IPS-15b (cell line): Measurements from ENCODE around the gene RAD51D.

Experiments used
- H3K27me3 ChIP-seq: one replicate; pipeline ENCODE4 v1.6.1; 2013; ENCODE audit warnings: low read length; ENCODE audit not compliant: control insufficient read depth, insufficient read depth
- H3K36me3 ChIP-seq: one replicate; pipeline ENCODE4 v1.6.1; 2013; ENCODE audit warnings: low read length; ENCODE audit not compliant: control insufficient read depth, insufficient read depth
- H3K4me1 ChIP-seq: one replicate; pipeline ENCODE4 v1.6.1; 2013; ENCODE audit warnings: mild to moderate bottlenecking, low read length; ENCODE audit not compliant: control insufficient read depth, insufficient read depth
- H3K4me3 ChIP-seq: one replicate; pipeline ENCODE4 v1.5.1; 2013; ENCODE audit warnings: low read depth, low read length
- H3K9ac ChIP-seq: one replicate; pipeline ENCODE4 v1.6.1; 2013; ENCODE audit warnings: low read depth, mild to moderate bottlenecking, low read length
- H3K9me3 ChIP-seq: one replicate; pipeline ENCODE4 v1.6.1; 2013; ENCODE audit warnings: mild to moderate bottlenecking, low read length; ENCODE audit not compliant: control insufficient read depth, insufficient read depth

RAD51D gene

DNA sequence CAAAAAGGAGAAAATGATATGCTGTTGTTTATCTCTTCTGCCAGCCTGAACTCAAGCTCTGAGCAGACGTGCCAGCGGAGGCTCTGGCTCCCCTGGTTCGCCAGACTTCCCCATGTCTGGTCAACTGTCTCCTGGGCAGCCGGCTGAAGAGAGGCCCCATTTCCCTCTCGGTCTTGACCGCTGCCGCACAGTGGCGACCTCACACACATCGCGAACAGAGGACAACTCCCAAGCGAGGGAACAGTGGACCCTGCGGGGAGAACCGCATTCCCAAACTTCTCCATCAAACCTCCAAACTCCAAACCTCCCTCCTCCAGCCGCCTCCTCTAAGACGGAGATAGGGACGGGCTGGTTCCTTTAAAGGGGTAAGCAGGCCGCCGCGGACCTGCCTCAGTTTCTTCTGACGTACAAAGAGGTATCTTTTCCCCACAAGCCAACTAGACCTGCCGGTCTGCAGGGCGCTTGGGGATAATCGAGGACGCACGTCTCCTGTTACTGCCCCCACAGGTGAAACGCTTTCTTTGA, 31.2 kb downstream of the RAD51D start:
- no peaks in the 10 kb centered on the region for H3K9me3 ChIP-seq
- H3K9ac ChIP-seq, result peak overlapping the region; percentile 66
- no peaks in the 10 kb centered on the region for H3K36me3 ChIP-seq
- H3K27me3 ChIP-seq, result peaks cover 4% of the 10 kb centered on the region
- H3K4me3 ChIP-seq, result peak overlapping the region; percentile 76
- peaks cover 34% of the 10 kb centered on the region for H3K4me1 ChIP-seq

DNA sequence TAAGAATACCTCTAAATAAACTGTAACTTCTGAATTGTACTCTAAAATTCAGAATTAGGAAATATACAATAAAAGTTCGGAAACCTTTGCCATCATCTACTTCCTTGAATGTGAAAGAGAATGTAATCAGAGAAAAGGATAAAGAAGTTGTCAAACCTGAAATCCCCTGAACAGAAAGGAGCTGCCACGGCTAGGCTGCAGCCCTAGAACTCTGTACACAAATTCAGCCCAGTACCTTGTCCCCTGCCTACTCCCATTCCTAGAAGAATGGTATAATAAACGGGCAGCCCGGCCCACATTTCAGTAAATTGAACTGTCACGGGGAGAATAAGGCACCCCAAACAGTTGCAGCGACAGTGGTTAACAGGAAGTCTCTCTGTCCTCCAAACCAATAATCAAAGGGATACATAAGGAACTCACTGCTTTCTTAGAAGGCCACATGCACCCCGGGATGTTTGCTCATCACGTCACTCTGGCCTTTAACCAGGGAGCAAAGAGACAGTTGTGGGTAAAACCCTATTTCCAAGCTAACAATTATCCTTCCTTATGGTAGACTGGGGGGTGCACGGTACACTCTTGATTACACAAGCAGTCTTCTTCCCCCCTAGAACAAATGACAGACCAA, 31.8 kb downstream of the RAD51D start:
- Histone ChIP-seq H3K27me3 (peaks cover 4% of the 10 kb centered on the region), H3K9ac (no peak overlapping the region), H3K4me3 (peak overlapping the region; percentile 76), H3K4me1 (peaks cover 37% of the 10 kb centered on the region), H3K9me3 (no peaks in the 10 kb centered on the region), H3K36me3 (no peaks in the 10 kb centered on the region)

DNA sequence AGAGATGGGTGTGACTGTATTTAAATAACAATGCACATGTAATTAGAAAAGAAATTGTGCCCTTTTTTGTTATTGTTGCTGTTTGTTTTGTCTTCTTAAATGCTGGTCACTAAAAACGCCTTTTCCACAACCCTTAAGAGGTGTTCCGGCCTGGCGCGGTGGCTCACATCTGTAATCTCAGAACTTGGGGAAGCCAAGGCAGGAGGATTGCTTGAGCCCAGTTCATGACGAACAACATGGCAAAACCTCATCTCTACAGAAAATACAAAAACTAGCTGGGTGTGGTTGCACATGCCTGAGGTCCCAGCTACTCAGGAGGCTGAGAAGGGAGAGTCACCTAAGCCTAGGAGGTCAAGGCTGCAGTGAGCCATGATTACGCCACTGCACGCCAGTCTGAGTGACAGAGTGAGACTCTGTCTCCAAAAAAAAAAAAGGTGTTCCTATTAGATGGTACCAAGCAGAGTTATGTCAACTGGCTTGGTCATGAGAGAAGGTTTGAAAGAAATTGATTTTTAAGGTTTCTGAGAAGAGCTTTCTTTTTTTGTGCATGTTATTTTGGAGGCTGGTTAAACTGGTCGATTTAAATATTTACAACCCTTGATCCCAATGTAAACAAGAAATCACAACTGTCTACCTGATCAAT, 32.6 kb downstream of the RAD51D start:
- peaks cover 37% of the 10 kb centered on the region for H3K4me1 ChIP-seq
- H3K9ac ChIP-seq, result no peak overlapping the region
- H3K36me3 ChIP-seq, result no peaks in the 10 kb centered on the region
- no peaks in the 10 kb centered on the region for H3K9me3 ChIP-seq
- H3K4me3 ChIP-seq, result no peak overlapping the region
- H3K27me3 ChIP-seq, result peaks cover 4% of the 10 kb centered on the region

DNA sequence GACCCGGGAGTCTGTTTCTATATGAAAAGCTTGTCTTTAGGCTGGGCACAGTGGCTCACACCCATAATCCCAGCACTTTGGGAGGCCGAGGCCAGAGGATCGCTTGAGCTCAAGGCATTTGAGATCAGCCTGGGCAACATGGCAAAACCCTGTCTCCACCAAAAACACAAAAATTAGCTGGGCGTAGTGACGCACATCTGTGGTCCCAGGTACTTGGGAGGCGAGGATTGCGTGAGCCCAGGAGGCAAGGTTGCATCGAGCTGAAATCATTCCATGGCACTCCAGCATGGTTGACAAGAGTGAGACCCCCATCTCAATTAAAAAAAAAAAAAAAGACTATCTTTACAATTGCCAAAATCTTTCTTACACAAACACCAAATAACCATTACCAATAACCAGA, 33.5 kb downstream of the RAD51D start:
- H3K4me1 ChIP-seq, result peaks cover 37% of the 10 kb centered on the region

DNA sequence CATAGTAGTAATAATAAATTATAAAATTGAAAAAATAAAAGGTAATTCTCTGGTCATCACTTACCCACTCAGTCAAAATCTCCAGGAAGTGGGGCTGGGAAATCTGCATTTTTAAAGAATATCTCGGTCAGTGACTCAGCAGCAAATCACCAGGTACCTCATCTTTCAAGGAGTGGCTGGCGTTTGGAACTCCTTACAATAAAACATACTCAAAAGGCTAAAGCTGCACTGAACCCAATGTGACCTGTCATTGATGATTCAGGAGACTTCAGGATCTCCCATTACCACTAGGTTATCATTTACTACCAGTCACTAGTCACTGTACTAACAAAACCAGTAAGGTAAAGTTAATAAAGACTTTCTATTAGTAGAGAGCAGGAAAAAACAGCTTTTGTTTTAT, 34.7 kb downstream of the RAD51D start:
- Histone ChIP-seq H3K27me3 (peaks cover 4% of the 10 kb centered on the region), H3K4me1 (peaks cover 41% of the 10 kb centered on the region), H3K36me3 (no peaks in the 10 kb centered on the region), H3K4me3 (no peak overlapping the region), H3K9me3 (no peaks in the 10 kb centered on the region), H3K9ac (no peak overlapping the region)

More for the DNA sequence above, 33.5 kb downstream of the RAD51D start:
- Histone ChIP-seq H3K4me3 (no peak overlapping the region), H3K9ac (no peak overlapping the region), H3K9me3 (no peaks in the 10 kb centered on the region), H3K36me3 (no peaks in the 10 kb centered on the region), H3K27me3 (peaks cover 4% of the 10 kb centered on the region)

DNA sequence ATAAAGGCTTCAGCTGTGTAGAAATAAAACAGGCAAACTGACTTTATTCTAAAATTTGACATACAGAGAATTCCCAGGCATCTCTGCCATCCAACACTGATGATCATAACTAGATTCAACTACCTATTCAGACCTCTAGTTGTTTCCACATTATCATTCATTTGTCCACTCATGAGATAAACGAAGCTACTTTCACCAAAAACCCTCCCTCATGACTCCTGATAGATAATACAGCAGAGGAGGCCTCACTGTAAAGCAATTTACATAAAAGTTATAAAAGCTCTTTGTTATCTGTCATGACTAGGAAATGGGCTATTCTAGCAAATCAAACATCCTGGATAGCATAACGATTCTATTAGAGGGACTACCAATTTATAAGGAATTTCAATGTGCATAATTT, 36.6 kb downstream of the RAD51D start:
- H3K4me1 ChIP-seq, result peaks cover 33% of the 10 kb centered on the region

DNA sequence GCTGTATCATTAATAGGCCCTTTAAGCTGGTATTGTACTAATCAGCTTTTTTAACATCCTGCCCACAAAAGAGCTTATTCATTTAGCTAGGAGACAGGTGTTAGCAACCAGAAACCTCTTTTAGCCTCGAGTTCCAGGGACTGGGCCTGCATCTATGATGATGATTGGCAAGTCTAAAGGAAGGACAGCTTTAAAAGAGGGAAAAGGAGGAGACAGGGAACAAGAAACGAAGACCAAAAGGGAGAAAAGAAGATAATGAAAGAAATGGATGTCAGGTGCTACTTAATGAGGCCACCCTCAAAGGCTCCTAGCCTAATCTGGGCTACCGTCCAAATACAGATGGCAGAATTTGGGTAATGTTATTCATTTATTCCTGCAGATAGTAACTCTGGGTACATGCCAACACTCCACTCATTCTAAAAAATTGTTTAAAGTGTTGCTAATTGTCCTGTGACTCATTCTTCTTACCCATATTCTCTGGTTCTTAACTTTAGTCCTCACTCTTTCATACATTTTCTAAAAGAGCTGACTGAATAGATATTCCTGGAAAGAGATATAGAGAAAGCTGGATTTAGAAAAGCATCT, 37.5 kb downstream of the RAD51D start:
- Histone ChIP-seq H3K4me1 (peaks cover 24% of the 10 kb centered on the region), H3K9me3 (no peaks in the 10 kb centered on the region), H3K36me3 (no peaks in the 10 kb centered on the region), H3K9ac (no peak overlapping the region), H3K4me3 (no peak overlapping the region), H3K27me3 (no peaks in the 10 kb centered on the region)

More for the DNA sequence above, 36.6 kb downstream of the RAD51D start:
- H3K4me3 ChIP-seq, result no peak overlapping the region
- no peak overlapping the region for H3K9ac ChIP-seq
- no peaks in the 10 kb centered on the region for H3K9me3 ChIP-seq
- peaks cover 3% of the 10 kb centered on the region for H3K27me3 ChIP-seq
- no peaks in the 10 kb centered on the region for H3K36me3 ChIP-seq

DNA sequence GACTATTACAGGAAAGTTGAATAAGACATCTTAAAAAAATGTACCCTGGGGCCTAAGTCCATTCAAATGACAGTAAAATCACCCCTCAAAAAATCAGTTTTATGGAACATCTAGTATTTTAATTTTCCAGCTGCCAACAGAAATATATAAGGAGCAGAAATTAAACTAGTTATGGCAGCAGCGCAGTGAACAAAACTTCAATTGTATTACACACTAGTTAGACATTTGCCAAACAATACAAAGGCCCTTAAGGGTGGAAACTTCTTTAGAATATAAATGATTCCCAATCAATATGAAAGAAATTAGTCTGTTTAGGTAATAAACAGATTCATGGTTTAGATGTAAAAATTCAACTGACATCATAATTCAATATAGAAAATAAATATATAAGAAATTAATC, 38.0 kb downstream of the RAD51D start:
- Histone ChIP-seq H3K27me3 (no peaks in the 10 kb centered on the region), H3K9me3 (no peaks in the 10 kb centered on the region), H3K4me1 (peaks cover 21% of the 10 kb centered on the region), H3K9ac (no peak overlapping the region), H3K4me3 (no peak overlapping the region), H3K36me3 (no peaks in the 10 kb centered on the region)

DNA sequence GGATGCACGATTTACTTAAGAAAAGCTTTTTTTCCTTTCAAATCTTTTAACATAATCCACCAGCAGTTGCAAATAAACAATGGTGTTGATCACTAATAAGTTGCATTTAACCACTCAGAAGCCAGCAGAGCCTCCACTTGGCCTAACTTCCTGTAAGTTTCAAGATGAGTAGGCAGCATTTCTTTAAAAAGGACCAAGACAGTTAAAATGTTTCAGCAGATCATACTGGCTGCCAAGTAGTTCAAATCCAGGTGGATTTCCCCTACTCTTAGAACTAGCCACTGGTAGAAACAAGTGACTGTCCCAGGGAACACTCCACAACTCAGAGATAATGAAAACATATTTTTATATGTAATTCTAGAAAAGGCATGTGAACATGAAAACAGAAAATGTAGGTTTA, 39.1 kb downstream of the RAD51D start:
- H3K9ac ChIP-seq, result no peak overlapping the region
- no peaks in the 10 kb centered on the region for H3K36me3 ChIP-seq
- no peaks in the 10 kb centered on the region for H3K27me3 ChIP-seq
- no peaks in the 10 kb centered on the region for H3K9me3 ChIP-seq
- H3K4me1 ChIP-seq, result peaks cover 12% of the 10 kb centered on the region
- no peak overlapping the region for H3K4me3 ChIP-seq

DNA sequence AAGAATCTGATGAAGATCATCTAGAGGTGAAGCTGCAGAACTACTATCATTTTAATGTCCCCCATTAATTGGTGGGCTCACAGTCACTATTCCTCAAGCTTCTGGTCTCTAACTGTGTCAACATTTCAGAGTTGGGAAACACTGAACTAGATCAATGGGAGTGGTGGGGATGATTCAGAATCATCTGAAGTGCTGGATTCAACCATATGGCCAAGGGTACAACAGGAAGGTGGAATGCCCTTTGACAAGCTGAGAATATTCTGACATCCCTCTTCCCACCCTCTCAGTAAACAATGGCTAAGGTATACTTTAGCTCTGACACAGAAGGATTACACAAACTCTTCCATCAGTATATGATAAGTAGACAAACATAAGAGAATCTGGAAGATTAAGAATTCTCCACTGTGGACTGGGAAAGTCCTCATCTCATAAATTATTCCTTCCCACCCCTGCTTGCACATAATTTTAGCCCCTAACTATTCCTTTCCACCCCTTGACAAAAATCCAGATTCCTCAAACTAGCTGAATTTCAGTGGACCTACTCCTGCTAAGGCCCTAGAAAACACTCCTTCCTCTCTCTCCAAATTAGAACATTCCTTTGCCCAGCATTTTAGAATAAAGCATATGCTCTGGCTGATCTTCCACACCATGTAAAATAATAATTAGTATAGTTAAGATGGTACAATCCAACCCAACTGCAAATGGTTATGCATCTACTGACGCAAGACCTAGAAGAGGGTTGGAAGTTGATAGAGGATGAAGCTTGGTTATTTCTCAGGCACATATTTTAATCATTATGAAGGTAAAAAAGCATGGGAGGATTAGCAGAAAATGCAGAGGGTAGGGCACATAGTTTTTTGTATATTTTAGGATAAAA, 39.9 kb downstream of the RAD51D start:
- no peaks in the 10 kb centered on the region for H3K9me3 ChIP-seq
- H3K4me1 ChIP-seq, result peaks cover 8% of the 10 kb centered on the region
- no peak overlapping the region for H3K9ac ChIP-seq
- no peak overlapping the region for H3K4me3 ChIP-seq
- no peaks in the 10 kb centered on the region for H3K27me3 ChIP-seq
- H3K36me3 ChIP-seq, result no peaks in the 10 kb centered on the region

DNA sequence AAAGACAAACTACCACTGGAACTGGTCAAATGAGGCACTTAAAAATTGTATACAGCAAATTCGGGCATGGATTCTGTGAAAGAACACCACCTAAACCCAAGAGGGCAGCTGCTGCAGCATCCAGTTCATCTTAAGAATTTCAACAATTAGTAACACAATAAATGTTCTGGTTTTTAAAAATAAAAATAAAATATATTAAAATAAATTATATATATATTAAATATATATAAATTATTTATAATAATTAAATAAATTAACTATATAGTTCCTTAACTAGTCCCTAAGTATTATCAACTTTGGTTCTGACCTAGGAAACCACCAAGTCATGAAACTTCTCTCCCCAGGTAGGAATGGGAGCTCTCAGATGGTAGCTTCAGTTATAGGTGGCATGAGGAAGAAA, 42.8 kb downstream of the RAD51D start:
- Histone ChIP-seq H3K9ac (no peak overlapping the region), H3K4me3 (no peak overlapping the region), H3K27me3 (no peaks in the 10 kb centered on the region), H3K9me3 (no peaks in the 10 kb centered on the region), H3K4me1 (peaks cover 5% of the 10 kb centered on the region), H3K36me3 (no peaks in the 10 kb centered on the region)
